Trophoblast cell (in vitro differentiated cells and primary cell): ENCODE data around the gene MATR3.

Experiments
- DNase-seq, 2 donors: peaks; one replicate each; pipeline ENCODE4 v3.0.0-alpha.2; 2016
- H2AFZ ChIP-seq: 2 replicates; pipeline ENCODE4 v1.6.1; 2013; ENCODE audit warnings: low read length, moderate library complexity, mild to moderate bottlenecking; ENCODE audit not compliant: insufficient read depth, poor library complexity
- H2AK5ac ChIP-seq: 2 replicates; pipeline ENCODE4 v1.6.1; 2013; ENCODE audit warnings: mild to moderate bottlenecking, low read length
- H2BK120ac ChIP-seq: 2 replicates; pipeline ENCODE4 v1.6.1; 2013; ENCODE audit warnings: low read length, mild to moderate bottlenecking, moderate library complexity; ENCODE audit not compliant: insufficient read depth, poor library complexity
- H2BK12ac ChIP-seq: 2 replicates; pipeline ENCODE4 v1.6.1; 2013; ENCODE audit warnings: mild to moderate bottlenecking, low read length, moderate library complexity
- H2BK5ac ChIP-seq: 2 replicates; pipeline ENCODE4 v1.6.1; 2013; ENCODE audit warnings: low read length, low read depth, moderate library complexity, mild to moderate bottlenecking; ENCODE audit not compliant: poor library complexity
- H3K14ac ChIP-seq: 2 replicates; pipeline ENCODE4 v1.6.1; 2013; ENCODE audit warnings: mild to moderate bottlenecking, low read length
- H3K18ac ChIP-seq: 2 replicates; pipeline ENCODE4 v1.6.1; 2013; ENCODE audit warnings: mild to moderate bottlenecking, low read length
- H3K23ac ChIP-seq: 2 replicates; pipeline ENCODE4 v1.6.1; 2013; ENCODE audit warnings: low read length
- H3K27ac ChIP-seq: 2 replicates; pipeline ENCODE4 v1.5.1; 2013; ENCODE audit warnings: low read depth, mild to moderate bottlenecking, inconsistent platforms, low read length, moderate library complexity
- H3K27me3 ChIP-seq: 2 replicates; pipeline ENCODE4 v1.6.1; 2013; ENCODE audit warnings: inconsistent platforms, mild to moderate bottlenecking, low read length, moderate library complexity; ENCODE audit not compliant: insufficient read depth
- H3K36me3 ChIP-seq, 2 experiments: 1 replicate in 1 of 2; 2 replicates in 1 of 2; pipeline ENCODE4 v1.6.1; 2013; ENCODE audit warnings: low read length in 2 of 2, mild to moderate bottlenecking in 2 of 2, moderate library complexity in 1 of 2; ENCODE audit not compliant: insufficient read depth in 2 of 2, control insufficient read depth in 1 of 2
- H3K4ac ChIP-seq: 2 replicates; pipeline ENCODE4 v1.6.1; 2013; ENCODE audit warnings: low read depth, mild to moderate bottlenecking, low read length, moderate library complexity
- H3K4me1 ChIP-seq, 2 experiments: 1 replicate in 1 of 2; 2 replicates in 1 of 2; pipeline ENCODE4 v1.6.1; 2013; ENCODE audit warnings: low read length in 2 of 2, mild to moderate bottlenecking in 2 of 2, moderate library complexity in 1 of 2; ENCODE audit not compliant: insufficient read depth in 2 of 2, control insufficient read depth in 1 of 2
- H3K4me2 ChIP-seq: 2 replicates; pipeline ENCODE4 v1.6.1; 2013; ENCODE audit warnings: inconsistent platforms, mild to moderate bottlenecking, low read length, moderate library complexity
- H3K4me3 ChIP-seq: 2 replicates; pipeline ENCODE4 v1.5.1; 2013; ENCODE audit warnings: mild to moderate bottlenecking, low read depth, low read length, inconsistent platforms
- H3K79me1 ChIP-seq: one replicate; pipeline ENCODE4 v1.6.1; 2013; ENCODE audit warnings: low read length
- H3K79me2 ChIP-seq: 2 replicates; pipeline ENCODE4 v1.6.1; 2013; ENCODE audit warnings: low read length, mild to moderate bottlenecking; ENCODE audit not compliant: control insufficient read depth, insufficient read depth, poor library complexity
- H3K9ac ChIP-seq: 2 replicates; pipeline ENCODE4 v1.6.1; 2013; ENCODE audit warnings: mild to moderate bottlenecking, low read length
- H3K9me3 ChIP-seq: 2 replicates; pipeline ENCODE4 v1.6.1; 2013; ENCODE audit warnings: low read depth, mild to moderate bottlenecking, control low read depth, inconsistent platforms, low read length; ENCODE audit not compliant: insufficient read depth
- H4K12ac ChIP-seq: 2 replicates; pipeline ENCODE4 v1.6.1; 2013; ENCODE audit warnings: low read depth, mild to moderate bottlenecking, low read length, moderate library complexity
- H4K8ac ChIP-seq: 2 replicates; pipeline ENCODE4 v1.6.1; 2013; ENCODE audit warnings: low read depth, mild to moderate bottlenecking, low read length, moderate library complexity
- H4K91ac ChIP-seq: one replicate; pipeline ENCODE4 v1.6.1; 2013; ENCODE audit warnings: low read depth, mild to moderate bottlenecking, low read length, moderate library complexity
- WGBS: extraction: QIAGEN DNeasy Blood & Tissue Kit; methylation state at CpG from one replicate; pipeline ENCODE4 v1.1.7; 2013; ENCODE audit warnings: missing lambda C conversion rate; ENCODE audit not compliant: insufficient read length, insufficient coverage; ENCODE audit errors: extremely low coverage; 5-methylcytosine and 5-hydroxymethylcytosine counted together

MATR3 gene

GRCh38 chr5:139371482-139372435, 78.2 kb downstream of the MATR3 start:
- no peak overlapping the region for H4K12ac ChIP-seq
- WGBS, result no CpG with 5 or more reads among the region's 7 CpGs
- H3K4me2 ChIP-seq, result no peak overlapping the region

GRCh38 chr5:139374909-139375308, 81.4 kb downstream of the MATR3 start:
- H3K4me1 ChIP-seq, result no peaks in the 10 kb centered on the region
- no peak overlapping the region for H3K4ac ChIP-seq
- no peak overlapping the region for H3K27ac ChIP-seq
- H4K91ac ChIP-seq, result no peak overlapping the region
- H3K36me3 ChIP-seq, result peaks cover 5 to 23% of the 10 kb centered on the region in 2 experiments
- no peak overlapping the region for H3K23ac ChIP-seq
- no peak overlapping the region for H4K12ac ChIP-seq
- no peaks in the 10 kb centered on the region for H3K27me3 ChIP-seq
- H2BK12ac ChIP-seq, result no peak overlapping the region
- no peaks in the 10 kb centered on the region for H3K9me3 ChIP-seq
- no peak overlapping the region for H3K9ac ChIP-seq
- H2AFZ ChIP-seq, result no peak overlapping the region
- no peak overlapping the region for H3K14ac ChIP-seq
- H3K79me2 ChIP-seq, result no peaks in the 10 kb centered on the region
- no CpG with 5 or more reads among the region's 2 CpGs for WGBS
- no peak overlapping the region for H4K8ac ChIP-seq
- no peaks in the 10 kb centered on the region for H3K79me1 ChIP-seq
- no peak for DNase-seq
- H3K4me3 ChIP-seq, result no peak overlapping the region
- H2AK5ac ChIP-seq, result no peak overlapping the region
- no peak overlapping the region for H3K18ac ChIP-seq
- H3K4me2 ChIP-seq, result no peak overlapping the region
- no peak overlapping the region for H2BK5ac ChIP-seq
- no peak overlapping the region for H2BK120ac ChIP-seq

More at GRCh38 chr5:139371482-139372435, 78.2 kb downstream of the MATR3 start:
- no peak overlapping the region for H3K18ac ChIP-seq
- H2BK120ac ChIP-seq, result no peak overlapping the region
- no peaks in the 10 kb centered on the region for H3K79me1 ChIP-seq
- H3K4me3 ChIP-seq, result no peak overlapping the region
- H3K9me3 ChIP-seq, result no peaks in the 10 kb centered on the region
- no peak overlapping the region for H2AK5ac ChIP-seq
- no peaks in the 10 kb centered on the region for H3K79me2 ChIP-seq
- no peak for DNase-seq
- no peak overlapping the region for H4K91ac ChIP-seq
- H3K4ac ChIP-seq, result no peak overlapping the region
- no peak overlapping the region for H3K14ac ChIP-seq
- no peak overlapping the region for H2BK12ac ChIP-seq
- H3K27me3 ChIP-seq, result no peaks in the 10 kb centered on the region
- no peak overlapping the region for H3K9ac ChIP-seq
- no peak overlapping the region for H3K23ac ChIP-seq
- no peak overlapping the region for H4K8ac ChIP-seq
- H3K36me3 ChIP-seq, result peaks cover 10 to 27% of the 10 kb centered on the region in 2 experiments
- no peaks in the 10 kb centered on the region for H3K4me1 ChIP-seq
- H2BK5ac ChIP-seq, result no peak overlapping the region
- H3K27ac ChIP-seq, result no peak overlapping the region
- H2AFZ ChIP-seq, result no peak overlapping the region

GRCh38 chr5:139376364-139376763, 82.8 kb downstream of the MATR3 start:
- Histone ChIP-seq H3K9me3 (no peaks in the 10 kb centered on the region), H3K23ac (no peak overlapping the region), H2BK120ac (no peak overlapping the region), H2AFZ (no peak overlapping the region), H3K27me3 (no peaks in the 10 kb centered on the region), H3K27ac (no peak overlapping the region), H3K79me1 (no peaks in the 10 kb centered on the region), H2AK5ac (no peak overlapping the region), H3K4me2 (no peak overlapping the region), H3K4me1 (no peaks in the 10 kb centered on the region), H3K18ac (no peak overlapping the region), H2BK12ac (no peak overlapping the region), H2BK5ac (no peak overlapping the region), H4K91ac (no peak overlapping the region), H3K4me3 (no peak overlapping the region), H4K12ac (no peak overlapping the region), H3K36me3 (peaks cover 3 to 17% of the 10 kb centered on the region in 2 experiments), H4K8ac (no peak overlapping the region), H3K4ac (no peak overlapping the region), H3K9ac (no peak overlapping the region), H3K79me2 (no peaks in the 10 kb centered on the region), H3K14ac (no peak overlapping the region)
- no CpG with 5 or more reads among the region's 7 CpGs for WGBS
- no peak for DNase-seq

- Histone ChIP-seq H3K9me3 (no peaks in the 10 kb centered on the region), H3K27ac (no peak overlapping the region), H3K23ac (no peak overlapping the region), H3K4ac (no peak overlapping the region), H2BK120ac (no peak overlapping the region), H3K36me3 (peaks cover 3 to 11% of the 10 kb centered on the region in 2 experiments), H2BK12ac (no peak overlapping the region), H4K12ac (no peak overlapping the region), H2BK5ac (no peak overlapping the region), H4K8ac (no peak overlapping the region), H3K18ac (no peak overlapping the region), H4K91ac (no peak overlapping the region), H3K4me1 (no peaks in the 10 kb centered on the region), H3K9ac (no peak overlapping the region), H3K79me2 (no peaks in the 10 kb centered on the region), H3K14ac (no peak overlapping the region), H2AFZ (no peak overlapping the region), H3K79me1 (no peaks in the 10 kb centered on the region), H3K27me3 (no peaks in the 10 kb centered on the region), H2AK5ac (no peak overlapping the region), H3K4me2 (no peak overlapping the region), H3K4me3 (no peak overlapping the region)
- no CpG with 5 or more reads among the region's 3 CpGs for WGBS
- DNase-seq, result no peak
Measured at GRCh38 chr5:139377226-139377625, 83.7 kb downstream of the MATR3 start.
